T-helper 1 cell treated with Interleukin-12 subunit alpha and Interleukin-12 subunit beta and Interleukin-4 antibody, amounts not matched to agents 30 μg/mL and 1 μg/mL, for 36 hours (primary cell): ENCODE data around the gene MKNK1.

Experiments
- H3K27ac Mint-ChIP-seq: one replicate; pipeline ENCODE4 v1.8.0; 2021; ENCODE audit warnings: mild to moderate bottlenecking, mixed read lengths
- H3K27me3 Mint-ChIP-seq: one replicate; pipeline ENCODE4 v1.8.0; 2021; ENCODE audit warnings: low read depth, mixed read lengths
- H3K36me3 Mint-ChIP-seq: one replicate; pipeline ENCODE4 v1.8.0; 2021; ENCODE audit warnings: low read depth, mixed read lengths
- H3K4me1 Mint-ChIP-seq: one replicate; pipeline ENCODE4 v1.8.0; 2021; ENCODE audit warnings: low read depth, mixed read lengths
- H3K4me3 Mint-ChIP-seq: one replicate; pipeline ENCODE4 v1.8.0; 2021; ENCODE audit warnings: mild to moderate bottlenecking, moderate library complexity, mixed read lengths
- H3K9me3 Mint-ChIP-seq: one replicate; pipeline ENCODE4 v1.8.0; 2021; ENCODE audit warnings: mixed read lengths

The MKNK1 gene

DNA sequence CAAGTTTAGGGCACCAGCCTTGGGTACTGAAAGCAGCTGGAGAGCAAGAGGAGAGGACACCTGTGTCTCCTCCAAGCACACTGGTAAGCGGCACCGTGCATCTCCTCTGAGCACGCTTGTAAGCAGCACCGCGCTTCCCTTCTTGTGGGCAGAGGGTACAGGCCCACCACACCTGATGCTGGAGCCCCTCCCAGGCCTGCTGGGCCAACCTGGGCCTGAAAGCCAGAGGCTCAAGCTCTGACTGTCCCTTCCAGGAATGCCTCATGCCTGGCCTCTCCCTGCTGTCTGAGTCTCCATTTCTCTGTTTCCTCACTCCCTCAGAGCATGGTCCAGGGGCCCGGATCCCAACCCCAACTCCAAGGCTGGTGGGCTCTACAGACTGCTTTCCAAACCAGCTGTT is 88.5 kb downstream of the MKNK1 start:
- H3K27ac Mint-ChIP-seq = no peak overlapping the region
- no peaks in the 10 kb centered on the region for H3K4me1 Mint-ChIP-seq
- no peak overlapping the region for H3K4me3 Mint-ChIP-seq
- H3K9me3 Mint-ChIP-seq = no peaks in the 10 kb centered on the region
- H3K27me3 Mint-ChIP-seq = peaks cover 19% of the 10 kb centered on the region
- no peaks in the 10 kb centered on the region for H3K36me3 Mint-ChIP-seq

DNA sequence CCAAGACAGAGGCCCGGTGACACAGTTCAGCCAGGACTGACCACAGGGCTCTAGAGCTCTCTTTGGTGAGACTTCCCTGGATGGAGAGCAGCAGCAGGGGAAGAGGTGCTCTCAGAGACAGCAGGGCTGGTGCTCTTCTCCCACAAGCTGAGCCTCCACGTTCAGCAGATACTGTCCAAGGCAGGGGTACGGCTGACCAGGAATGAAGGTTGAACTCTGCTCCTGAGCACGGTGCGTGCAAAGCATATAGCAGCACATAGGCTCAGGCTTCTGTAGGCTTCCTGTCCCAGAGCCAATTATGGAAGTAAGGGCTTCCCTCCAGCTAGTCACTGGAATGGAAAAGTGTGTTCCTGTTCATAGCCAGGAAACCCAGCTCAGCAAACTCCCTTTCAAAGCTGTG is 90.5 kb downstream of the MKNK1 start:
- Mint-ChIP-seq H3K4me3 (no peak overlapping the region), H3K36me3 (no peaks in the 10 kb centered on the region), H3K27ac (no peak overlapping the region), H3K4me1 (no peaks in the 10 kb centered on the region), H3K27me3 (peaks cover 19% of the 10 kb centered on the region), H3K9me3 (no peaks in the 10 kb centered on the region)

DNA sequence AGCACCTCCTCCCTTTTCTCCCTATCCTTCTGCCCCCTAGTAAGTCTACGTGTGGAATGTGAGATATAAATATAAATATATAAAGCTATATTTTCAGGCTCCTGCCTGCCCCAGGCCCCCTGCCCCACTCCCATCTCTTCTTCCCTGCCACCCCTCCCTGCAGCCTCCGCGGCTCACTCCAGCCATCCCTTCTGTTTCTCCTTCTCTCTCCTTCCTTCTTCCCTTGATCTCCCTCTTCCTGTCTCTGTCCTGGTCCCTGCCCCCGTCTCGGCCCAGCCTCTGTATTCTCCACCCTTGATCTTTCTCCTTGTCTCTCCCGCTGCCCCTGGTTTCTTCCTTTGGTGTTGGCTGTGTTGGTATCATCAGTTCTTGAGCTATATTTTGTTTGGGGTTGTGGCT is 91.3 kb downstream of the MKNK1 start:
- no peaks in the 10 kb centered on the region for H3K9me3 Mint-ChIP-seq
- H3K36me3 Mint-ChIP-seq = no peaks in the 10 kb centered on the region
- no peak overlapping the region for H3K27ac Mint-ChIP-seq
- no peaks in the 10 kb centered on the region for H3K4me1 Mint-ChIP-seq
- peaks cover 12% of the 10 kb centered on the region for H3K27me3 Mint-ChIP-seq
- no peak overlapping the region for H3K4me3 Mint-ChIP-seq

DNA sequence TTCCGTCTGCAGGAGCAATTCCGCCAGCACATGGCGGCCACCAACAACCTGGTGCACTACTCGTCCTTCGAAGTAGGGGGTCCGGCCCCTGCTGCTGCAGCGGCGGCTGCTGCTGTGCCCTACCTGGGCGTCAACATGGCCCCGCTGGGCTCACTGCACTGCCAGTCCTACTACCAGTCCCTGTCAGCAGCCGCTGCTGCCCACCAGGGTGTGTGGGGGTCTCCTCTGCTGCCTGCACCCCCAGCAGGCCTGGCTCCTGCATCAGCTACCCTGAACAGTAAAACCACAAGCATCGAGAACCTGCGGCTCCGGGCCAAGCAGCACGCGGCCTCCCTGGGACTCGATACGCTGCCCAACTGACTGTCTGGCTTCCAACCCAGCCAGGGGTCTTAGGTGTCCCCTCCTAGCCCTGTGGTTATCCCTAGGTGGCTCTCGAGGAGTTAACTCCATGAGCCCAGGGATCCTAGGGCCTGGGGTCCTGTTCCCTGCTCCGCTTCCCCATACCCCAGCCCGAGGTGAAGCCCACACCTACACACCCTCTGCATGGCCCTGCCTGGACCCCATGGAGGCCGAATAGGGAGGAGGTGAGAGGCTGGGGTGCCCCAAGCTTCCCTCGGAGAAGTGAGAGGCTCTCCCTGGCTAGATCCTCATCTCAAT is 91.8 kb downstream of the MKNK1 start:
- H3K27ac Mint-ChIP-seq = no peak overlapping the region
- no peaks in the 10 kb centered on the region for H3K9me3 Mint-ChIP-seq
- H3K4me1 Mint-ChIP-seq = no peaks in the 10 kb centered on the region
- H3K4me3 Mint-ChIP-seq = no peak overlapping the region
- H3K27me3 Mint-ChIP-seq = peaks cover 12% of the 10 kb centered on the region
- no peaks in the 10 kb centered on the region for H3K36me3 Mint-ChIP-seq

DNA sequence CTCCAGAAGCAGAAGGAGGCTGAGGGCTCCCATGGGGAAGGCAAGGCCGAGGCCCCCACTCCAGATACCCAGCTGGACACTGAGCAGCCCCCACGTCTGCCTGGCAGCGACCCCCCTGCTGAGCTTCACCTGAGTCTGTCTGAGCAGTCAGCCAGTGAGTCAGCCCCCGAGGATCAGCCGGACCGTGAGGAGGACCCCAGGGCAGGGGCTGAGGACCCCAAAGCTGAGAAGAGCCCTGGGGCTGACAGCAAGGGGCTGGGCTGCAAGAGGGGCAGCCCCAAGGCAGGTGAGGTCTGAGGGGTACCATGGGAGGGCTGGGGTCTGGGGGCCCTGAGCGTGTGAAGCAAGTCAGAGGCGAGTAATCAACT is 93.1 kb downstream of the MKNK1 start:
- Mint-ChIP-seq H3K36me3 (no peaks in the 10 kb centered on the region), H3K27me3 (peaks cover 2% of the 10 kb centered on the region)

DNA sequence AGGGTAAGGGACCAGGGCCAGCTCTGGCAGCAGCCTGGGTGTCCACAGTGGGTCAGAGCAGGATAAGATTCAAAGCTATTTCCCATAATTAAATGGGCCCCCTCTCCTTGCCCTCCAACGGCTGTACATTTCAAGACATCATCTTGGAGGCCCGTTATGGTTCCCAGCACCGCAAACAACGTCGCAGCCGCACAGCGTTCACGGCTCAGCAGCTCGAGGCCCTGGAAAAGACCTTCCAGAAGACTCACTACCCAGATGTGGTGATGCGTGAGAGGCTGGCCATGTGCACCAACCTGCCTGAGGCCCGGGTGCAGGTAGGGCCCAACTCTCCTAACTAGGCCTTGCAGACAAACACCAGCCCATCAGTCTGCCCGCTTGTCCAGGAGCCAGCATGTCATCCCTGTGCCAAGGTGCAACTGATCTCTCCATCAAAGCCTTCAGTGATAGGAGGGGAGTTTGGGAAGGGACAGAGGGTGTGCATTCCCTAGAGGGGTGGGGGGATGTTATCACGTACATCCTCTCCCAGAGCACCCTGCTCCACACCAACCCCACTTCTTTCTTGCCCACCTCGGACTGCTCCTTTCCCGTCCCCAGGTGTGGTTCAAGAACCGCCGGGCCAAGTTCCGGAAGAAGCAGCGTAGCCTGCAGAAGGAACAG is 93.6 kb downstream of the MKNK1 start:
- Mint-ChIP-seq H3K4me3 (no peak overlapping the region), H3K27me3 (no peaks in the 10 kb centered on the region), H3K9me3 (no peaks in the 10 kb centered on the region), H3K27ac (no peak overlapping the region), H3K36me3 (no peaks in the 10 kb centered on the region), H3K4me1 (no peaks in the 10 kb centered on the region)

More for the DNA sequence above, 93.1 kb downstream of the MKNK1 start:
- Mint-ChIP-seq H3K4me1 (no peaks in the 10 kb centered on the region), H3K9me3 (no peaks in the 10 kb centered on the region), H3K4me3 (no peak overlapping the region), H3K27ac (no peak overlapping the region)

DNA sequence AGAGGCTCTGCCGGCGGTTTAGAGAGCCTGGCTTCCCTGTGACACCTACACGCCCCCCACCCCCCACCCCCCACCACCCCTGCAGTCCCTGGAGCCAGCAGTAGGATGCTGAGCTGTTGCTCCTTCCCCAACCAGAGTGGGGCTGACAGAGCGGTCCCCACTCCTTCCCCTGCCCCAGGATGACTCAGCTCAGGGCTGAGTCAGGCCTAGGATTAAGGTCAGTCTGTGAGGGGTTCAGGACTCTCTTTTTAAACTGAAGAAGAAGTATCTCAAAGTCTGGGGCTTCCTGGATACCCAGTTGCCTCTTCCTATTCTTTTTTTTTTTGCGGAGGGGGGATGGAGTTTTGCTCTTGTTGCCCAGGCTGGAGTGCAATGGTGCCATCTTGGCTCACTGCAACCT is 95.3 kb downstream of the MKNK1 start:
- Mint-ChIP-seq H3K36me3 (no peaks in the 10 kb centered on the region), H3K27ac (no peak overlapping the region), H3K9me3 (no peaks in the 10 kb centered on the region)

More for the DNA sequence above, 95.3 kb downstream of the MKNK1 start:
- Mint-ChIP-seq H3K4me3 (no peak overlapping the region), H3K27me3 (peaks cover 2% of the 10 kb centered on the region), H3K4me1 (no peaks in the 10 kb centered on the region)
